Measurements from ENCODE around the gene DHPS. TPM values are rescaled to one million over a fixed set of nuclear protein-coding genes. Genes with fewer than 3 reads are reported as not detected.
"Not testable (repeated sequence)": the region's sequence is repeated elsewhere in the genome, so short reads cannot be mapped to it uniquely, and the experiment has no call there.

DHPS gene
- 46.1 and 53.2 TPM in 2 replicates for total RNA-seq

DNA sequence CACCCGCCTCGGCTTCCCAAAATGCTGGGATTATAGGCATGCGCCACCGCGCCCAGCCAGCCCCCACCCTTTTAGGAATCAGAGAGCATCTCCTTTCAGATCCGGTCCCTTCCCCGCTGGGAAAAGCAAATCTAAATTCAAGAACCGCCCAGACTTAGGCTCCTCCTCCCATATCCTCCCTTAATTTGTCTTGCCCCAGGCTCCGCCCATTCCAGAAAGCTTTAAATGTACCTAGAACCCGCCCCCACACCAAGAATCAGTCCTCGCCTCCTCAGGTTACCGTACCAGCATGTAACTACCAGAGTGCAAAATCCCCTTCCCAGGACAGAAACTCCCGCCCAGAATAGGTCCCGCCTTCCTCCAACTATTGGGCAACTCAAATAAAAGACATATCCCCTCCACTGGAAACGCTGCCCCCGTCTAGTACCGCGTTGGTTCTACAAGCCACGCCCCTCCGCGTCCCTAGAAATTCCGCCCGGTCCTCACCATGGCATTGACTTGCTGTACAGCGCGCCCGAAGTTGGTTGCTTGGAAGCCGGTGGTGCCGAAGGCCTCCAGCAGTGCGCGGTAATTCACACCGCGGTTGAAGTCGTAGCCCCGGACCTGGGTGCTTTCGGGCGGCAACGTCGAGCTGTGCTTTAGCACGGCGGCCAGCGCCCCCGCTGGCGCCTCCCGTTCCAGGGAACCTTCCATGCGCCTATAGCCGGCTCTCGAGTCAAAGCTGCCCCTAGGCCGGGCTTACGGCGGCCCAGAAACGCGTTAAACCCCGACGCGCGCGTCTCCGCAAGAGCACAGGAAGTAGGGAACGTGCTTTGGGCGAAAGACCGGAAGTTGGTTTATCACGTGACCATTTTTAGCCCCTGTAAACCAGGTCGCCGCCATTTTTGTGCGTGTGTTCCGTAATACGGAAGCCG lies at the start of gene DHPS:
TSS of gene DHPS (minus strand) at position 807 of the 914 bp plus-strand sequence. CDS start at position 693, 114 bp downstream.
- peak; percentile 98 for DNase-seq (ENCODE audit: low read depth in 2 of 2)

DNA sequence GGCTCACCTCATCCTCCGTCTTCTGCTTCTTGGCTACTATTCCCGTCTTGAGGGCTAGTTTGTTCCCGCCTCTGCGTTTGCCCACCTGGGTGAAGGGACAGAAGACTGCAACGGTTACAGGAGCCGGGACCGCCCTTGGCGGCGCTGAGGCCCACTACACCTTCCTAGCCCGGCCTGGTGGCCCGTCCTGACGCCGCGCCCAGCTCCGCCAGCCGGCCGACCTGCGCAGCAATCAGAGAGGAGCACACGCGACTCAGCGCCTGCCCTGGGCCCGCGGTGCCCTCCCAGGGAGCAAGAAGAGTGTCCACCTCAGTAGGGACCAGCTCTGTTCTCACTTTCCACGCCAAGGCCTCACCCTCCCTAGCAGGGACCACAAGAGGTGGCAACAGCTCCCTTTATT lies 49.7 kb upstream of the DHPS start:
- no peak for DNase-seq (ENCODE audit: low read depth in 2 of 2)

DNA sequence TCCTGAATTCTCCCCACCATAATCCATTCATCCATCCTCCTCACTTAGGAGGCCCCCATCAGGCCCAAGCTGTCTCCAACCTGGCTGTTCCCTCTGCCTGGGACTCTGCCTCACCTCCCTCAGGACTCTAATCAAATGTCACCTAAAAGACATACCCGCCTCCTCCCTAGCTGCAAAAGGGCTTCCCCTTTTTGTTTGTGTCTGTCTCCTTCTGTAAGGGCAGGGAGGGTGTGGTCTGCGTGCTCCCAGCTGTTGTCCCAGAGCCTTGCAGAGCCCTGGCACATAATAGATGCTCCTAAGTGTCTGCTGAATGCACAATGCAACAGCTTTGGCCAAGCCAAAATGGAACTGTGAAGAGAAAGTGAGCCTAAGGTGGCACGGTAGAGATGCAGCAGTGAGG lies 48.4 kb upstream of the DHPS start:
- no peak for DNase-seq (ENCODE audit: low read depth in 2 of 2)

DNA sequence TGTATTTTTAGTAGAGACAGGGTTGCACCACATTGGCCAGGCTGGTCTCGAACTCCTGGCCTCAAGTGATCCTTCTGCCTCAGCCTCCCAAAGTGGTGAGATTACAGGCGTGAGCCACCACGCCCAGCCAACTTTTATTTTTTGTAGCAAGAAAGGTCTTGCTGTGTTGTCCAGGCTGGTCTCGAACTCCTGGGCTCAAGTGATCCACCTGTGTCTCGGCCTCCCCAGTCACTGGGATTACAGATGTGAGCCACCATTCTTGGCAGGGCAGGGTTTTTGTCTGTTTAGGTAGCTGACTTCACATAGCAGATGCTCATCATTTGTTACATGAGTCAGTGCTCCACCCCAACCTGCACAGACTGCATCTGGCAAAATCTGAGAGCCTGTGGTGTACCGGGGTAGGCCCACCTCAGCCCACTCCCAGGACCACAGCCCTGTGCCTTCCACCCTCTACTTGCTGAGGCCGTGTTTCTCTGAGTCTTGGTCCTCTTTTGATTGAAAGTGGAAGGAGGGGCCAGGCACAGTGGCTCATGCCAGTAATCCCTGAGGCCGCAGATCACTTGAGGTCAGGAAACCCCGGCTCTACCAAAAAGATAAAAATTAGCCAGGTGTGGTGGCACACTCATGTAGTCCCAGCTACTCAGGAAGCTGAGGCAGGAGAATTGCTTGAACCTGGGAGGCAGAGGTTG lies 46.2 kb upstream of the DHPS start:
- no peak for DNase-seq (ENCODE audit: low read depth in 2 of 2)

DNA sequence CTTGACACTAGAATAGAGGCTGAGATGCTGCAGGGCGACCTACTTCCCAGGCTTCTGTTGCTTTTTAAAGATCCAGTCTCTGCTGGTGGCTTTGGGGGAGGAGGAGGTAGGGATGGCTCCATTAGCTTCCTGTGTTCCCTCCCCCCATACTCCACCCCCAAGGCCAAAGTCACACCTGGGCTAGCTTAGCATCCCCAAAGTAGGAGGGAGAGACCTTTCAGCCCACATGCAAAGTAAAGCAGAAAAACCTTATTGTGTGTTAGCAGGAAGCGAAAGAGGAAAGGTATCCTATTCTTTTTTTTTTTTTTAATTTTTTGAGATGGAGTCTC lies 45.3 kb upstream of the DHPS start:
- DNase-seq (ENCODE audit: low read depth in 2 of 2): no peak

DNA sequence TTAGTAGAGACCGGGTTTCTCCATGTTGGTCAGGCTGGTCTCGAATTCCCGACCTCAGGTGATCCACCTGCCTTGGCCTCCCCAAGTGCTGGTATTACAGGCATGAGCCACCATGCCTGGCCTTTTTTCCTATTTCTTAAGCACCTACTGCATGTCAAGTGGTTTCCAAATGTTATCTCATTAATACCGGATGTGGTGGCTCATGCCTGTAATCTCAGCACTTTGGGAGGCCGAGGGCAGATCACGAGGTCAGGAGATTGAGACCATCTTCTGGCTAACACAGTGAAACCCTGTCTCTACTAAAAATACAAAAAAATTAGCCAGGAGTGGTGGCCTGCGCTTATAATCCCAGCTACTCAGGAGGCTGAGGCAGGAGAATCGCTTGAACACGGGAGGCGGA lies 43.9 kb upstream of the DHPS start:
- DNase-seq (ENCODE audit: low read depth in 2 of 2): not testable (repeated sequence)

DNA sequence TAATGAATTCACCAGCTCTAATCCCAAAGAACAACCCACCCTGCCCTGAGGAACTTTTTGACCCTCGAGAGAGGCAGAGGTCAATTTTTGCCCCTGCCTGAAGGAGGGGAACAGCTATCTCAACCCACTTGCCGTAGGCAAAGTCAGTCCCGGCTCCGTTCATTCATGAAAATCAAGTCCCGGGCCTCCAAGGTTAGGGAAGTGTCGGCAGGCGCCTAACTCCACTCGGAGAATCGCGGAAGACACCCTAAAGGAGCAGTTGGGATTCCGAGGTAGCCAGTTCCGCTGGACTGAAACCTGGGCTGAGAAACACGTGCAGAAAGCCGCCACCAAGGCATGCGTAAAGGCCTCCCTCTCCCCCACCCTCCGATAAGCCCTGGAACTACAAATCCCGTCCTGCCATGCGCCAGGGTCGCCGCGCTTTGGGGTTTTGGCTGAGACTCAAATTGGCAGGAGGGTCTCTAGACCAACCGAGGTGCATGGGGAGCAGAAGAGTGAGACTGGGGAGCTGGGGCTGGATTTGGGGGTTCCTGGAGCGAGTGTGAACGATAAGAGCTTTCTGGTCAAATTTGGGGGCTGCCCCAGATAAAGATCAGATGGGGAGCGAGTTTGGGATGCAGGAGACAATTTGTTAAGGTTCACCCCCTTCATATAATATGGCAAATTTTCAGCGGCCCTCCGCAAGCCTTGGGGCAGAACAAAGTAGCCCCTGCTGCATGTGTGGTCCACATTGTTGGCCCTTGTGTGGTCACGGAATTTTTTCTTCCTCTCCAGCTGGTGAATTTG lies 42.2 kb upstream of the DHPS start, which contains the start of gene TNPO2:
TSS of gene TNPO2 (minus strand) at position 292 of the 786 bp plus-strand sequence. CDS start 2,955 bp downstream, outside the sequence.
- peak; percentile 22 to 73 for DNase-seq (ENCODE audit: low read depth in 2 of 2)

DNA sequence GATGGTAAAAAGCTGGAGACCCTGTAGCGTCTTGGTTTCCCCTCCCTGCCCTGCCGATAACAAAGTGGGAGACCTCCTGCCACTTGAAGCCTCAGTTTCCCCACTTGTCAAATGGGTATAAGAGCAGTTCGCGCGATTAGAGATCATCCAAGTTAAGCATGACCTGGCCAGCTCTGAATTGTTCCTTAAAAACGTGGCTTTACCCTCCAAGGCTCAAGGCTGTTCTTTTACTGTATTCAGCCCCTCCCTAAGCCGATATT lies 41.6 kb upstream of the DHPS start:
- peak in 1 of 2 donors; percentile 15 for DNase-seq (ENCODE audit: low read depth in 2 of 2)

DNA sequence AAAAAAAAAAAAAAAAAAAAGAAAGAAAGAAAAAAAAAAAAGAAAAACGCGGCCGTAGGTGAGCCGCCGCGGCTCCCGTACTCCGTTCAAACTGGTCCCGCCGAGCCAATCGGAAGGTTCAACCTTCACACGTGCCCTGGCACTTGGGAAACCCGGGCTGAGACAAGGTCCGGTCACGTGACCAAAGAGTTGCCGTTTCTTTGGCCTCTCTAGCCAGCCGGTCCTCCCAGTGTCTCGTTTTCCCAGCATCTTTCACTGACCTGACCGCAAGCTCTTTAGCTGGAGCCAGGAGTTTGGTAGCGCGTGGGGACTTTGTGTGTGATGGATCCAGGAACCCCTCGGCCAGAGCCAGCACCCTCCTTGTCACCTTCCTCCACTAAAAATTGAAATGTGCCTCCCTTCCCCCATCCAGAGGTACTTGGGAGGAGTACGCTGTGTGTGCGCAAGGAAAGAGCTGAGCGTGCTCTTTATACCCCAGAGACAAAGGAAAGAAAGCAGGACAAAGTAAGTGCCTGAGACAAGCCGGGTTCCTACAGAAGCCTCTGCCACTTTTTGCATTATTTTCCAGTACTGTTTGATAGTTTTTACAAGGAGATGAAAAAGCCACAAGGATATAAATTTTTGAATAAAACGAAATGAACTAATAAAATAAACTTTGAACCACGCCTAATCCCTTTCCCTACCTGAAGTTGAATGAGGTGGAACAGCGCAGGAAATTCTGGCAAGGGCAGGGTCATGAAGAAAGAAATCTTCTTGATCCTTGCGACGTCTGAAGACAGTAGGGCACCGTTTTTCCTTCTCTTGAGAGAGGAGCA lies 41.1 kb upstream of the DHPS start:
- peak; percentile 99 to 100 for DNase-seq (ENCODE audit: low read depth in 2 of 2)

DNA sequence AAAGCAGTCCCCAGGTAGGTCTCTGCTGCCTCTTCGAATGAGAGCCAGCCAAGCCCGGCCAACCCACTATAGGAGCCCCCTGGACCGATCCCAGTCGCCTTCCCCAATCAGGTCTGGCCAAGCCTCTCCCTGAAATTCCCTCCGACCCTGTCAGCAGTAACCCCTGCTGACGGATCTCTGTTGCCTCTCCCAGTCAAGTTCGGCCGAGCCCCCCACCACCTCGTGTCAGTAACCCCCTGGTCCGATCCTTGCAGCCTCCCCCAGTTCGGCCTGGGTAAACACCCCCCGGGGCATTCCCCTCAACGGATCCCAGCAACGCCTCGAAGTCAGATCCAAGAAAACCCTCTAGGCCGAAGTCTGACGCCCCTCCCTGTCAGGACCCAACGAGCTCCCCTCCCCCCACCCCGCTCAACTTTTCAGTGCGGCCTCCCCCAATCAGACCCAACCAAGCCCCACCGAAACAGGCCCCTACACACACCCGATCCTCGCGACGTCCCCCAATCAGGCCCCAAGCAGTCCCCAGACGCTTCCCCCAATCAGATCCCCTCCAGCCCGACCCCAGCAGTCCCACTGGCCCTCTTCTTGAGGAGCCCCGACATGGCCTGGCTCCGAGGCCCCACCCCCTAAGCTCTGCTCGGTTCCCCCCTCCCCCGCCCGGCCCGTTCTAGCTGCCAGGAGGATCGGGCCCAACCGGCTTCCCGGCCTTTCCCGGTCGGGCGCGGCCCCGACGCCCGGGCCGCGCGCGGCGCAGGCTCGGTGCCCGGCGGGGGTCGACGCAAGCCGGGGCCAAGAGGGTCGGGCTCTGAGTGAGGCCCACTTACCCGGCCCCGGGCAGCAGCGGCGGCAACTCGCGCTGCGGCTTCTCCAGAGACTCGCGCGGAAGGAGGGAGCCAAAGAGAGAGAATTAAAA lies 40.2 kb upstream of the DHPS start:
- DNase-seq (ENCODE audit: low read depth in 2 of 2): peak in 1 of 2 donors; percentile 84

DNA sequence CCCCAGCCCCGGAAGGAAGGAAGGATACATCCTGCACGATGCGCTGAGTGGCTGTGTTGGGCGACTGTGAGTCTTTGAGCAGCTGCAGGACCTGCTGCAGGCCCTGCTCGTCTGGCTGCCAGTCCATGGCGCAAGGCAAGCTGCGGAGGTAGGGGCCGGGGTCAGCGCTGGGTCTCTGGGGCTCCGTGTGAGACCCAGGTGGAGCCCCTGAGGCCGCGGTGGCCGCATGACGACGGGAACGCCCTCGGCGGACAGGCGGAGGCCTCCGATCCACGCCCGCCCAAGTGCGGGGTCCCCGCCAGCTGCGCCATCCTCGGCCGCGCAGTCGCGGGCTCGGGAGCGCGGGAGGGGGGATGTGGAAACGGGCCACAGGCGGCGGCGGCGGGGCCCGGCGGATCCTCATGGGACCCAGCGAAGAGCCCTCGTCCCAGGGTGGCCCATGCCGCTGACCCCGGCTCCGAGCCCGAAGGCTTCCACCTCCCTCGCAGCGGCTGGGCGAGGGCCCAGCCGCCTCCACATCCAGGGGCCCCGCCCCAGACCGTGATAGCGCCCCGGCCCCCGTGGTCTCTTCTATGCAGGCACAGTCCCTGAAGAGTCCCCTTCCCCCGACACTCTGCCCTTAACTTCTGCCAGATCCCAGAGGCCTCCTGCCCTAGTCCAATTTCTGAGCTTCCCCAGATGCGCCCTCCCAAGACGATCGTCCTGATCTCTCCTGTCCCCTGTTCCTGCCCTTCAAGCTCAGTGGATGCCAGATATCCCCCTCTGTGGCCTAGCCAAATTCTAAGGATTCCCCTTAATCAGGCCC lies 39.4 kb upstream of the DHPS start:
- peak in 1 of 2 donors; percentile 32 for DNase-seq (ENCODE audit: low read depth in 2 of 2)

DNA sequence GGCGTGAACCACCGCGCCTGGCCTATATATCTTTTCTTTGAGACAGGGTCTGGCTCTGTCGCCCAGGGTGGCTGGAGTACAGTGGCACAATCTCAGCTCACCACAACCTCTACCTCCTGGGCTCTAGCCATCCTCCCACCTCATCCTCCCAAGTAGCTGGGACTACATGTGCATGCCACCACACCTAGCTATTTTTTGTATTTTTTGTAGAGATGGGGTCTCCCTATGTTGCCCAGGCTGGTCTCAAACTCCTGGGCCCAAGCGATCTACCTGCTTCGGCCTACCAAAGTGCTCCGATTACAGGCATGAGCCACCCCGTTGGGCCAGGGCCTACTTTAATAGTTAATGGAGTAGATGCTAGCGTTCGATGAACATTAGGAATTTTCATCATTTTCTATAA lies 38.6 kb upstream of the DHPS start:
- no peak for DNase-seq (ENCODE audit: low read depth in 2 of 2)

DNA sequence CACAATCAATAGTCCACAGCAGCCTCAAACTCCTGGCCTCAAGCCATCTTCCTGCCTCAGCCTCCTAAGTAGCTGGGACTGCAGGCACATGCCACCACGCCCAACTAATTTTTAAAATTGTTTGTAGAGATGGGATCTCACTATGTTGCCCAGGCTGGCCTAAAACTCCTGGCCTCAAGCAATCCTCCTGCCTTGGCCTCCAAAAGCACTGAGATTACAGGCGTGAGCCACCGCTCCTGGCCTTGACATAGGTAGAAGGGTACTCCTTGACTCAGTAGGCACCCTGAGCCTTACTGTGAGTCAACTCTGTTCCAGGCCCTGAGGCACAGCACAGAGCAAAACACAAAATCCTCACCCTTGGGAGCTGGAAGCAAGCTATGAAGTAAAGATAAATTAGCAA lies 34.2 kb upstream of the DHPS start:
- no peak for DNase-seq (ENCODE audit: low read depth in 2 of 2)

DNA sequence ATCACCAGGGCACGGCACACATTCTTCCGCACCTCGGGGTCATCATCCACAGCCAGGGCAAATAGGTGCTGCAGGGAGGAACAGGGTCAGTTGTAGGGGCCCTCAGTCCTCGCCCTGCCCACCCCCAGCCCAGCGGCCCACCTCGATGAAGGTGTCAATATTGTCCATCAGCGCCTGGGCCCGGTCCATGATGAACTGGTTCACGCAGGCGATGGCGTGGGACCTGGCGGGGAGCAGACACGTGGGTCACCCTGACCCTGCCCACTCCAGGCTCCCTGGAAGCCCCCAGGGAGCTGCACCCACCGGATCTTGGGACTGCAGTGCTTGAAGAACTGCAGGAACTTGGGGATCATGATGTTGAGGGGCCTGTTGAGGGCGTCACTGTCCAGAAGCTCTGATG lies 33.4 kb upstream of the DHPS start:
- DNase-seq (ENCODE audit: low read depth in 2 of 2): no peak

DNA sequence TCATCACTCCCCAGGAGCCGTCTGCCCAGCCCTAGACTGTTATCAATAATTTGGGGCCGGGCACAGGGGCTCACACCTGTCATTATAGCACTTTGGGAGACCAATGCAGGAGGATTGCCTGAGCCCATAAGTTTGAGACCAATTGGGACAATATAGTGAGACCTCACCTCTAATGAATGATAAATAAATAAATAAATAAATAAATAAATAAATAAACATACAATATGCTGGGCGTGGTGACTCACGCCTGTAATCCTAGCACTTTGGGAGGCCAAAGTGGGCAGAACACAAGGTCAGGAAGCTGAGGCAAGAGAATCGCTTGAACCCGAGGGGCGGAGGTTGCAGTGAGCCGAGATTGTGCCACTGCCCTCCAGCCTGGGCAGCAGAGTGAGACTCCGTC lies 31.6 kb upstream of the DHPS start:
- DNase-seq (ENCODE audit: low read depth in 2 of 2): not testable (repeated sequence)

DNA sequence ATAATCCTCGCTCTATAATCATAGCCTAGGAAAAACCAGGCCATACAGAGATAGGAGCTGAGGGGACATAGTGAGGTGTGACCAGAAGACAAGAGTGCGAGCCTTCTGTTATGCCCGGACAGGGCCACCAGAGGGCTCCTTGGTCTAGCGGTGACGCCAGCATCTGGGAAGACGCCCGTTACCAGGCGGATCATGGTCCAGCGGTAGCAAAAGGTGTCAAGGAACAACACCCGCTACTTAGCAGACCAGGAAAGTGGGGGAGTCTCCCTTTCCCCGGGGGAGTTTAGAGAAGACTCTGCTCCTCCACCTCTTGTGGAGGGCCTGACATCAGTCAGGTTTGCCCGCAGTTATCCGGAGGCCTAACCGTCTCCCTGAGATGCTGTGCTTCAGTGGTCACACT lies 30.4 kb upstream of the DHPS start:
- DNase-seq (ENCODE audit: low read depth in 2 of 2): not testable (repeated sequence)

DNA sequence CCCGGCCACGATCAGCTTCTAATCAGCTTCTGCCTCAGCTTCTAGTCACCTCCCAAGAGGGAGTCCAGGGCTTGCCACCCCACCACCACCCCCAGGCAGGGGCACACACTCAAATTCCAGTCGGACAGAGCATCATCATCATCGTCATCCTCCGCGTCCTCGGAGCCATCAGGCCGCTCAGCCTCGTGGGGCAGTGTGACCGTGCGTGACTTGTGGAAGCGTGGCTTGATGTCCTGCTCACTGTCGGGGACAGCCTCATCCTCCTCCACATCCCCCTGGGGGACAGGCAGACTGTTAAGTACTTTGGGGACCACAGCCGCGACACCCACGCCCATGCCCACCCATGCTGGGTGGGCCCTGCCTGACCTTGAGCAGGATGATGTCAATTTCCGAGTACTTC lies 29.5 kb upstream of the DHPS start:
- no peak for DNase-seq (ENCODE audit: low read depth in 2 of 2)

DNA sequence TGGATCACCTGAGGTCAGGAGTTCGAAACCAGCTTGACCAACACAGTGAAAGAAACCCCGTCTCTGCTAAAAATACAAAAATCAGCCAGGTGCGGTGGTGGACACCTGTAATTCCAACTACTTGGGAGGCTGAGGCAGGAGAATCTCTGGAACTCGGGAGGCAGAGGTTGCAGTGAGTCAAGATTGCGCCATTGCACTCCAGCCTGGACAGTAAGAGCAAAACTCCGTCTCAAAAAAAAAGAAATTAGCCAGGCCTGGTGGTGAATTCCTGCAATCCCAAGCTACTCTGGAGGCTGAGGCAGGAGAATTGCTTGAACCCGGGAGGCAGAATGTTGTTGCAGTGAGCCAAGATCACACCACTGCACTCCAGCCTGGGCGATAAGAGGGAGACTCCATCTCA lies 27.0 kb upstream of the DHPS start:
- no peak for DNase-seq (ENCODE audit: low read depth in 2 of 2)

DNA sequence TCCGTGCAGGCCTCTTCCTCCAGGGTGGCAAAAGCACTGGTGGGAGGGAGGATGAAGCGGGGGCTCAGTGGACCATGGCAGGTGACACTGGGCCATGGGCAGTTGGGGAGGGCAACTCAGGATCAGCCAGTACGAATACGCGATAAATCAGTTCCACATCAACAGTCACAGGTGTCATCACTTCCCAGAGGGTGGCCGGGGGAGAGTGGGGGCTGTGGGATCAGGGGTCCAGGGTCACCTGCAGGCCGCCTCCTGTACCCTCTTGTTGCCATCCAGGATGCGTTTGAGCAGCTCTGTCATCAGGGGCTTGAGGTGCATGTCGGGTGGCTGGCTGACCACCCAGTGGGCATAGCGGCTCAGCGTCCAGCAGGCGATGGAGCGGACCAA lies 24.6 kb upstream of the DHPS start:
- no peak for DNase-seq (ENCODE audit: low read depth in 2 of 2)

Measured in dermis microvascular lymphatic vessel endothelial cell (primary cell).